Measurements from ENCODE around the gene EVI2A. TPM values are rescaled to one million over a fixed set of nuclear protein-coding genes. Genes with fewer than 3 reads are reported as not detected.
A peak's percentile ranks its signal among the peaks of the same experiment; 100 is the strongest.

EVI2A gene
- total RNA-seq, 1 donor from 2014 or later = 9.3 TPM

DNA sequence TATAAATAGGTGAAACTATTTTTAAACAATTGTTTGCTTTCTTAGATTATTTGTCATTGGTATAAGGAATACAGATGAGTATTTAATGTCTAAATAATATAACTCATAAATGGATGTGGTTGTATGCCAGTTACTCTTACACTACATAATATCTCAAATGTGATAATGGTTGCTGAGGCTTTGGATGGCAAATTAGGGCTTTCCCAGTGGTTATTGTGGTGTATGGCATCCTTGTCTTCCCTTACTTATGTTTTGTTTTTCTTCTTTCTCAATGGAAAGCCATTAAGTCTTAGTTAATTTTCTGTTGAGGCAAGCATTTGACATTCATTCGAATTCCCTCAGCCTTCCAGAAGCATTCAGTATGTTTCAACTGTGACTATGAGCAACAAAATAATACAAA lies 34.8 kb downstream of the EVI2A start:
- DNase-seq (ENCODE audit: low spot score) (no peak), ATAC-seq (no peak)
- intact Hi-C loops (cut with DNase I) = no loop called here

DNA sequence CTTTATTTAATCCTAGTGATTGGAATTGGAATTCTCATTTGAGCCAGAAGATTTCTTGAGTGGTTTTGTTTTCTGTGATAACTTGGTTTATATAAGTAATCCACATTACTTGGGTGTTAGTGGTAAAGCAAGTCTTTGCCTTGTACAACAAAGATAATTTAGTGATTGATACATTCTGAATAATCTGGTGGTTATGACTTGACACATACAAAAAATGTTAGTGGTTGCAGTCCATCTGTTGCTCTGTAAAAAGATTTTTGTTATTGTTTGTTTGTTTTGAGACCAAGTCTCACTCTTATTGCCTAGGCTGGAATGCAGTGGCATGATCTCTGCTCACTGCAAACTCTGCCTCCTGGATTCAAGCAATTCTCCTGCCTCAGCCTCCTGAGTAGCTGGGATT lies 37.6 kb downstream of the EVI2A start:
- intact Hi-C loops (cut with DNase I) = no loop called here
- no peak for ATAC-seq
- no peak for DNase-seq (ENCODE audit: low spot score)

DNA sequence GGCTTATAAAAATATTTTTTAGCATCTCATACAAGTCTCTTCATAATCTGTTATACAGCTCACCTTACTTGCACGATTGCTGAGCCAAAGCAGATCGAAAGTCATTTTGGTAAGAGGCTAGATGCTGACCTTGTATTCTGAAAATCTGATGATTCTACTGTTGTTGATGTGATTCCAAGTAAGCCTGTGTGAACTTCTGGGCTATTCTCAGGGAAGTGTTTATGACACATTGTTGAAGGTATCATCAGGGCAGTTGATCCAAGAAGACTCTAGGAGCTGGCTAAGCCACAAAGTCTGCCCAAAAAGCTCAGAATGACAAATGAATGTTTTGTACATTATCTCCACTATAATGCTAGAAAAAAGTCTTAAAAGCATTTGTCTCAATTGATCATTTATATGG lies 40.4 kb downstream of the EVI2A start:
- no peak for DNase-seq (ENCODE audit: low spot score)
- no peak for ATAC-seq
- intact Hi-C loops (cut with DNase I) = no loop called here

GRCh38 chr17:31279401-31279800 lies 42.0 kb downstream of the EVI2A start:
- DNase-seq (ENCODE audit: low spot score) = no peak
- intact Hi-C loops (cut with DNase I) = no loop called here
- no peak for ATAC-seq

DNA sequence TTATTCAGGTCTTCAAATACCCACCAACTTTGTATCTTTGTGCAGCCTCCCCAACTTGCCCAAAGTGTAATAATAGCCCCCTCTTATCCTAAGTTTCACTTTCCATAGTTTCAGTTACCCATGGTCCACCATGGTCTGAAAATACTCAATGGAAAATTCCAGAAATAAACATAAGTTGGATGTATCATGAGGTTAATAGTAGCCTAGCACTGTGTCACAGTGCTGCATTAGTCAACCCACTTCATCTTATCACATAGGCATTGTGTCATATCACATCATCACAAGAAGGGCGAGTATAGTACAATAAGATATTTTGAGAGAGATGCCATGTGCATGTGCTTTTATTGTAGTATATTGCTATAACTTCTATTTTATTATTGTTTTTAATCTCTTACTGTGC lies 46.3 kb downstream of the EVI2A start:
- no peak for ATAC-seq
- intact Hi-C loops (cut with DNase I) = no loop called here
- no peak for DNase-seq (ENCODE audit: low spot score)

GRCh38 chr17:31274252-31274651 lies 47.2 kb downstream of the EVI2A start:
- intact Hi-C loops (cut with DNase I) = no loop called here

DNA sequence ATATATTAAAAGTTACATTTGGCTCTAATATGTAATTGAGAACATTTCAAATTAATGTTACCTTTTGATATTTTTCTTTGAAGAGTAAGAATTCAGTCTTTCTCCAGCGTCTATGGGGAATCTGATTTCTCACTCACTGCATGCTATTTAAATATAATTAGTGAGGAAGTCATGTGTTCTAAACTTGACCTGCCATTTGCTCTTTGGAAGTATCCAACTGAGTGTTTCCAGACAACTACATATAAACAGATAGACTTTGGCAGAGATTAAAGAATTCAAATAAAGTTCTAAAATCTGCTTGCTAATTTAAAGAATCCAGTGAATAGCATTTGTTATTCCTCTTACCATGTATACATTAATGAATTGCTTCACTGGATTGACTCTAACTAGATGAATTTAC lies 47.9 kb downstream of the EVI2A start:
- ATAC-seq (no peak), DNase-seq (ENCODE audit: low spot score) (no peak)
- intact Hi-C loops (cut with DNase I) = no loop called here

More at GRCh38 chr17:31274252-31274651, 47.2 kb downstream of the EVI2A start:
- ATAC-seq = peak; percentile 85
- no peak for DNase-seq (ENCODE audit: low spot score)

- no peak for ATAC-seq
- intact Hi-C loops (cut with DNase I) = no loop called here
- no peak for DNase-seq (ENCODE audit: low spot score)
Observed at GRCh38 chr17:31272803-31273202, 48.6 kb downstream of the EVI2A start.

DNA sequence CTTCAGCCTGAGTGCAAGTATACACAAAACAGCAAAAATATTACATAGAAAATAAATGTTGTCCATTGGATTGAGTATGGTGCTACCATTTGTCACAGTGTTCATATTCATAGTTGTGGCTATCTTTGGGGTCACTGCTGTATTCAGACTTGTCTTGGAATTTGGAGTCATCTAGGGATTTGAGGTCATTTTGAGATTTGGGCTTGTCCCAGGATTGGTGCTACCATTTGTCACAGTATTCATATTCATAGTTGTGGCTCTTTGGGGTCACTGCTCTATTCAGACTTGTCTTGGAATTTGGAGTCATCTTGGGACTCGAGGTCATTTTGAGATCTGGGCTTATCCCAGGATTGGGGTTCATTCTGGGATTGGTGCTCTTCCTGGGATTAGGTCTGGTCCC lies 49.2 kb downstream of the EVI2A start:
- no peak for ATAC-seq
- intact Hi-C loops (cut with DNase I) = no loop called here
- DNase-seq (ENCODE audit: low spot score) = no peak

- DNase-seq (ENCODE audit: low spot score) (no peak), ATAC-seq (peak; percentile 63)
Observed at GRCh38 chr17:31269578-31269983, 51.8 kb downstream of the EVI2A start.

GRCh38 chr17:31269036-31269577 lies 52.3 kb downstream of the EVI2A start:
- intact Hi-C loops (cut with DNase I) = loop anchor here (2.0 kb wide), 1 partner anchor 52 kb away; the partner anchor contains the start of gene EVI2A
- DNase-seq (ENCODE audit: low spot score) = no peak
- ATAC-seq = no peak

More at GRCh38 chr17:31269578-31269983, 51.8 kb downstream of the EVI2A start:
- intact Hi-C loops (cut with DNase I) = loop anchor here (2.0 kb wide), 1 partner anchor 51 kb away; the partner anchor contains the start of gene EVI2A

Other genes with a start within 250 kb of the EVI2A start
- gene NF1, start 226.6 kb downstream of the EVI2A start, total RNA-seq = 106 TPM
- gene OMG, start 24.4 kb downstream of the EVI2A start, total RNA-seq = 0.94 TPM
- 15.7 TPM for gene EVI2B, start 7.6 kb downstream of the EVI2A start, total RNA-seq
- 7.6 TPM for gene RAB11FIP4, start 70.1 kb upstream of the EVI2A start, total RNA-seq

Data from sciatic nerve (tissue), 2 donors.